Hepatocyte (in vitro differentiated cells): Measurements from ENCODE around the gene RXRA. TPM values are rescaled to one million over a fixed set of nuclear protein-coding genes. Genes with fewer than 3 reads are reported as not detected.
A peak's percentile ranks its signal among the peaks of the same experiment; 100 is the strongest.

Experiments used
- DNase-seq: peaks from one replicate; pipeline ENCODE4 v3.0.0-alpha.2; 2016; ENCODE audit warnings: low spot score
- H2AFZ ChIP-seq: fragments of 200-600 bp; sonication (generic); 2 replicates; pipeline ENCODE4 v1.6.0; 2016; ENCODE audit warnings: antibody characterized with exemption, mild to moderate bottlenecking
- H3K27ac ChIP-seq: fragments of 200-600 bp; sonication (generic); 2 replicates; pipeline ENCODE4 v1.5.1; 2016; ENCODE audit warnings: mild to moderate bottlenecking
- H3K27me3 ChIP-seq: fragments of 200-600 bp; sonication (generic); 2 replicates; pipeline ENCODE4 v1.6.1; 2016
- H3K36me3 ChIP-seq: fragments of 200-600 bp; sonication (generic); replicated peaks from 2 replicates; pipeline ENCODE4 v1.5.1; 2016; ENCODE audit warnings: low read depth; ENCODE audit not compliant: insufficient read depth
- H3K4me1 ChIP-seq: fragments of 200-600 bp; sonication (generic); 2 replicates; pipeline ENCODE4 v1.5.1; 2016; ENCODE audit warnings: mild to moderate bottlenecking, moderate library complexity; ENCODE audit not compliant: insufficient read depth
- H3K4me2 ChIP-seq: fragments of 200-600 bp; sonication (generic); 2 replicates; pipeline ENCODE4 v1.6.0; 2016
- H3K4me3 ChIP-seq: fragments of 200-600 bp; sonication (generic); 2 replicates; pipeline ENCODE4 v1.5.1; 2016; ENCODE audit warnings: mild to moderate bottlenecking
- H3K79me2 ChIP-seq: fragments of 200-600 bp; sonication (generic); 2 replicates; pipeline ENCODE4 v1.6.0; 2017; ENCODE audit warnings: mild to moderate bottlenecking
- H3K9me2 ChIP-seq: fragments of 200-600 bp; sonication (generic); replicated peaks from 2 replicates; pipeline ENCODE4 v1.6.0; 2017; ENCODE audit warnings: mild to moderate bottlenecking; ENCODE audit not compliant: insufficient read depth
- H3K9me3 ChIP-seq: fragments of 200-600 bp; sonication (generic); 2 replicates; pipeline ENCODE4 v1.5.1; 2016; ENCODE audit warnings: low read depth, mild to moderate bottlenecking
- H4K20me1 ChIP-seq: fragments of 200-600 bp; sonication (generic); 2 replicates; pipeline ENCODE4 v1.6.0; 2016; ENCODE audit warnings: mild to moderate bottlenecking; ENCODE audit not compliant: insufficient read depth, poor library complexity, severe bottlenecking
- CTCF ChIP-seq: fragments of 200-600 bp; sonication (generic); IDR thresholded peaks from 2 replicates; pipeline ENCODE4 v1.5.1; 2016; ENCODE audit warnings: antibody characterized with exemption, mild to moderate bottlenecking; ENCODE audit not compliant: poor library complexity
- EZH2 ChIP-seq: fragments of 200-600 bp; sonication (generic); IDR thresholded peaks from 2 replicates; pipeline ENCODE4 v1.6.1; 2016; ENCODE audit warnings: antibody characterized with exemption, mild to moderate bottlenecking, borderline replicate concordance
- EZH2phosphoT487 ChIP-seq: fragments of 200-600 bp; sonication (generic); IDR thresholded peaks from one replicate; pipeline ENCODE4 v1.6.1; 2018; ENCODE audit warnings: antibody characterized with exemption, mild to moderate bottlenecking, low read depth, moderate library complexity; ENCODE audit not compliant: unreplicated experiment, severe bottlenecking
- WGBS: methylation state at CpG from one replicate; pipeline ENCODE4 v1.1.6; 2016; ENCODE audit warnings: low lambda C conversion rate; ENCODE audit errors: missing lambda C conversion rate; 5-methylcytosine and 5-hydroxymethylcytosine counted together
- polyA plus RNA-seq: library from polyadenylated mRNA; unstranded; fragments of >200 nt; fragmentation: Nextera tagmentation; extraction: Ambion mirVana; gene quantifications from 2 replicates; pipeline ENCODE4 v1.2.1, GENCODE V29; 2016
- total RNA-seq: library from RNA; depleted of rRNA; stranded (reverse); fragments of >200 nt; gene quantifications from 2 replicates; pipeline ENCODE4 v1.2.3, GENCODE V29; 2014

Gene RXRA
- total and polyA plus RNA-seq, 2 experiments from 2014 or later: 35.9 to 41.6 TPM

- Histone ChIP-seq H3K27ac (peak overlapping the region; percentile 92), H3K27me3 (no peaks in the 10 kb centered on the region), H2AFZ (no peak overlapping the region), H3K9me2 (no peaks in the 10 kb centered on the region), H3K4me2 (peak overlapping the region; percentile 54), H3K36me3 (no peaks in the 10 kb centered on the region), H3K79me2 (no peaks in the 10 kb centered on the region), H4K20me1 (no peaks in the 10 kb centered on the region), H3K4me3 (no peak overlapping the region), H3K9me3 (no peaks in the 10 kb centered on the region), H3K4me1 (peaks cover 3% of the 10 kb centered on the region)
- 52% methylated on average over 23 of the region's 27 CpGs for WGBS
- peak; percentile 87 for DNase-seq
- TF ChIP-seq EZH2 (no peak), CTCF (peak; percentile 20)
Measured at GRCh38 chr9:134475011-134475790, 148.9 kb downstream of the RXRA start.

GRCh38 chr9:134476272-134476941 lies 150.2 kb downstream of the RXRA start:
- H3K36me3 ChIP-seq: no peaks in the 10 kb centered on the region
- no peak overlapping the region for H3K4me3 ChIP-seq
- DNase-seq: no peak
- H2AFZ ChIP-seq: no peak overlapping the region
- peaks cover 3% of the 10 kb centered on the region for H3K4me1 ChIP-seq
- H4K20me1 ChIP-seq: no peaks in the 10 kb centered on the region
- no peak for TF ChIP-seq EZH2
- H3K27ac ChIP-seq: peak overlapping the region; percentile 81
- no peaks in the 10 kb centered on the region for H3K79me2 ChIP-seq
- no peaks in the 10 kb centered on the region for H3K9me2 ChIP-seq
- H3K4me2 ChIP-seq: no peak overlapping the region
- H3K27me3 ChIP-seq: no peaks in the 10 kb centered on the region
- H3K9me3 ChIP-seq: no peaks in the 10 kb centered on the region
- WGBS: 96% methylated on average over 9 of the region's 9 CpGs

- H3K4me2 ChIP-seq: no peak overlapping the region
- peaks cover 3% of the 10 kb centered on the region for H3K4me1 ChIP-seq
- no peaks in the 10 kb centered on the region for H3K36me3 ChIP-seq
- H3K27me3 ChIP-seq: no peaks in the 10 kb centered on the region
- H3K27ac ChIP-seq: no peak overlapping the region
- H2AFZ ChIP-seq: no peak overlapping the region
- H3K4me3 ChIP-seq: no peak overlapping the region
- no peaks in the 10 kb centered on the region for H4K20me1 ChIP-seq
- H3K79me2 ChIP-seq: no peaks in the 10 kb centered on the region
- H3K9me2 ChIP-seq: no peaks in the 10 kb centered on the region
- H3K9me3 ChIP-seq: no peaks in the 10 kb centered on the region
- no peak for DNase-seq
- TF ChIP-seq EZH2: no peak
- no peak for TF ChIP-seq EZH2phosphoT487
- TF ChIP-seq CTCF: no peak
- WGBS: 95% methylated on average over 15 of the region's 15 CpGs
Measured at GRCh38 chr9:134476942-134477335, 150.7 kb downstream of the RXRA start.

GRCh38 chr9:134477342-134477925 lies 151.2 kb downstream of the RXRA start:
- TF ChIP-seq EZH2 (no peak), EZH2phosphoT487 (no peak), CTCF (no peak)
- H3K36me3 ChIP-seq: no peaks in the 10 kb centered on the region
- peaks cover 3% of the 10 kb centered on the region for H3K4me1 ChIP-seq
- H3K4me2 ChIP-seq: no peak overlapping the region
- no peak overlapping the region for H2AFZ ChIP-seq
- 95% methylated on average over 15 of the region's 15 CpGs for WGBS
- no peaks in the 10 kb centered on the region for H3K79me2 ChIP-seq
- no peak overlapping the region for H3K27ac ChIP-seq
- DNase-seq: no peak
- H3K9me2 ChIP-seq: no peaks in the 10 kb centered on the region
- no peak overlapping the region for H3K4me3 ChIP-seq
- H3K27me3 ChIP-seq: no peaks in the 10 kb centered on the region
- no peaks in the 10 kb centered on the region for H3K9me3 ChIP-seq
- no peaks in the 10 kb centered on the region for H4K20me1 ChIP-seq
